H1 (cell line): ENCODE measurements around the gene SUGT1. TPM values are rescaled to one million over a fixed set of nuclear protein-coding genes. Genes with fewer than 3 reads are reported as not detected.

ENCODE experiments used
- CTCF ChIA-PET: fragments of 300-600 bp; sonication (Branson Sonifier 250); formaldehyde crosslinking; loops from one replicate; lab custom pipeline; 2021; ENCODE audit not compliant: partially characterized antibody; lab: Charles Lee
- POLR2A ChIA-PET: fragments of 300-600 bp; sonication (Branson Sonifier 250); formaldehyde crosslinking; loops from one replicate; lab custom pipeline; 2021; ENCODE audit warnings: inconsistent platforms; ENCODE audit not compliant: partially characterized antibody; lab: Charles Lee
- DNase-seq, 2 experiments: peaks; one replicate each; pipeline versions ENCODE4 v3.0.0 to v3.0.0-alpha.2; 2010 to 2022; ENCODE audit warnings: low spot score in 2 of 2, low read depth in 1 of 2, mixed read lengths in 1 of 2
- FAIRE-seq: peaks from 2 replicates; lab custom pipeline; 2011; peaks lifted over from hg19 to GRCh38; lab: Jason Lieb, UNC
- H2AFZ ChIP-seq: 2 replicates; pipeline ENCODE4 v1.8.1; 2012; ENCODE audit warnings: low read length, inconsistent platforms
- H2AK5ac ChIP-seq: 2 replicates; pipeline ENCODE4 v1.6.1; 2013; ENCODE audit warnings: low read depth, low read length
- H2BK120ac ChIP-seq: replicated peaks from 2 replicates; pipeline ENCODE3; 2013; ENCODE audit warnings: low read depth, low read length, inconsistent platforms
- H2BK12ac ChIP-seq: 2 replicates; pipeline ENCODE4 v1.6.1; 2013; ENCODE audit warnings: low read depth, low read length
- H2BK15ac ChIP-seq: 2 replicates; pipeline ENCODE4 v1.6.1; 2013; ENCODE audit warnings: low read length
- H2BK20ac ChIP-seq: 2 replicates; pipeline ENCODE4 v1.6.1; 2013; ENCODE audit warnings: low read length
- H2BK5ac ChIP-seq: 2 replicates; pipeline ENCODE4 v1.6.1; 2013; ENCODE audit warnings: low read depth, low read length
- H3K14ac ChIP-seq: 2 replicates; pipeline ENCODE4 v1.6.1; 2013; ENCODE audit warnings: inconsistent platforms; ENCODE audit not compliant: insufficient read length
- H3K18ac ChIP-seq: 2 replicates; pipeline ENCODE4 v1.6.1; 2013; ENCODE audit warnings: low read length; ENCODE audit errors: extremely low read depth
- H3K23ac ChIP-seq: 2 replicates; pipeline ENCODE4 v1.6.1; 2013; ENCODE audit warnings: inconsistent platforms; ENCODE audit not compliant: insufficient read length
- H3K23me2 ChIP-seq: 2 replicates; pipeline ENCODE4 v1.6.1; 2013; ENCODE audit warnings: low read depth, low read length
- H3K27ac ChIP-seq: 2 replicates; pipeline ENCODE4 v1.6.1; 2011; ENCODE audit warnings: low read depth, low read length, inconsistent platforms
- H3K27me3 ChIP-seq, 4 experiments: replicated peaks in 1 of 4; 1 replicate in 1 of 4; 2 replicates in 3 of 4; pipeline versions ENCODE4 v1.6.1 to v1.8.1; 2011 to 2013; ENCODE audit warnings: low read length in 3 of 4, mild to moderate bottlenecking in 3 of 4, inconsistent platforms in 2 of 4, mixed read lengths in 2 of 4, moderate library complexity in 1 of 4; ENCODE audit not compliant: control insufficient read depth in 3 of 4, insufficient read depth in 3 of 4; ENCODE audit errors: extremely low read depth in 1 of 4
- H3K36me3 ChIP-seq, 4 experiments: 2 replicates each; pipeline versions ENCODE4 v1.6.1 to v1.8.1; 2011 to 2013; ENCODE audit warnings: mild to moderate bottlenecking in 4 of 4, low read length in 3 of 4, moderate library complexity in 2 of 4, control low read depth in 1 of 4, inconsistent platforms in 1 of 4; ENCODE audit not compliant: insufficient read depth in 4 of 4, control insufficient read depth in 2 of 4
- H3K4ac ChIP-seq: replicated peaks from 2 replicates; pipeline ENCODE3; 2013; ENCODE audit warnings: low read length, low read depth, mixed read lengths, inconsistent platforms; ENCODE audit not compliant: insufficient read length
- H3K4me1 ChIP-seq, 4 experiments: replicated peaks in 1 of 4; 1 replicate in 1 of 4; 2 replicates in 3 of 4; pipeline versions ENCODE4 v1.6.1 to v1.8.1; 2011 to 2013; ENCODE audit warnings: low read length in 3 of 4, inconsistent platforms in 2 of 4, mixed read lengths in 1 of 4; ENCODE audit not compliant: insufficient read depth in 4 of 4, control insufficient read depth in 3 of 4
- H3K4me2 ChIP-seq, 2 experiments: 2 replicates each; pipeline versions ENCODE4 v1.6.1 to v1.8.1; 2011 to 2013; ENCODE audit warnings: low read depth in 2 of 2, low read length in 2 of 2, control low read depth in 1 of 2, inconsistent platforms in 1 of 2, mild to moderate bottlenecking in 1 of 2; ENCODE audit not compliant: insufficient read depth in 1 of 2
- H3K4me3 ChIP-seq, 4 experiments: fragments of 200-600, 300-600 bp in 1 of 4; sonication (generic), shearing (Covaris generic), sonication (Bioruptor Twin) in 1 of 4; 2 replicates each; pipeline versions ENCODE4 v1.5.1 to v1.8.1; 2011 to 2016; ENCODE audit warnings: low read length in 4 of 4, low read depth in 3 of 4, control low read depth in 2 of 4, inconsistent platforms in 2 of 4, mild to moderate bottlenecking in 2 of 4, mixed read lengths in 1 of 4, moderate library complexity in 1 of 4; ENCODE audit not compliant: insufficient read depth in 2 of 4; ENCODE audit errors: extremely low read depth in 1 of 4
- H3K56ac ChIP-seq: replicated peaks from 2 replicates; pipeline ENCODE3; 2013; ENCODE audit warnings: low read depth, mild to moderate bottlenecking, mixed read lengths, low read length, inconsistent platforms; ENCODE audit not compliant: insufficient read length
- H3K79me1 ChIP-seq: 2 replicates; pipeline ENCODE4 v1.6.1; 2013; ENCODE audit warnings: low read depth, low read length, control low read depth
- H3K79me2 ChIP-seq, 2 experiments: 2 replicates each; pipeline versions ENCODE4 v1.6.1 to v1.8.1; 2012 to 2013; ENCODE audit warnings: low read length in 2 of 2, mild to moderate bottlenecking in 2 of 2, inconsistent platforms in 1 of 2; ENCODE audit not compliant: insufficient read depth in 2 of 2, control insufficient read depth in 1 of 2
- H3K9ac ChIP-seq, 4 experiments: replicated peaks in 1 of 4; 1 replicate in 1 of 4; 2 replicates in 3 of 4; pipeline versions ENCODE4 v1.6.1 to v1.8.1; 2011 to 2013; ENCODE audit warnings: low read depth in 3 of 4, low read length in 3 of 4, control low read depth in 2 of 4, mild to moderate bottlenecking in 2 of 4, moderate library complexity in 2 of 4, inconsistent platforms in 1 of 4; ENCODE audit errors: extremely low read depth in 1 of 4
- H3K9me3 ChIP-seq, 2 experiments: 2 replicates each; pipeline versions ENCODE4 v1.6.1 to v1.8.1; 2012 to 2013; ENCODE audit warnings: mild to moderate bottlenecking in 2 of 2, moderate library complexity in 2 of 2, control low read depth in 1 of 2, inconsistent platforms in 1 of 2, low read depth in 1 of 2, low read length in 1 of 2, mixed read lengths in 1 of 2; ENCODE audit not compliant: insufficient read depth in 2 of 2
- H4K20me1 ChIP-seq, 2 experiments: replicated peaks in 1 of 2; 2 replicates each; pipeline versions ENCODE3 to v1.8.1; 2011 to 2013; ENCODE audit warnings: inconsistent platforms in 2 of 2, low read length in 2 of 2, mild to moderate bottlenecking in 1 of 2; ENCODE audit not compliant: insufficient read depth in 2 of 2, control insufficient read depth in 1 of 2
- H4K5ac ChIP-seq: 2 replicates; pipeline ENCODE4 v1.6.1; 2013; ENCODE audit warnings: low read length, low read depth, mixed read lengths, inconsistent platforms; ENCODE audit not compliant: insufficient read length
- H4K8ac ChIP-seq: 2 replicates; pipeline ENCODE4 v1.8.0; 2013; ENCODE audit warnings: mild to moderate bottlenecking, moderate library complexity, low read length, inconsistent platforms; ENCODE audit not compliant: insufficient read depth; ENCODE audit errors: extremely low read depth
- H4K91ac ChIP-seq: replicated peaks from 2 replicates; pipeline ENCODE3; 2013; ENCODE audit warnings: low read length, mixed read lengths, inconsistent platforms; ENCODE audit not compliant: insufficient read length
- RAD21 ChIP-seq, 2 experiments: IDR thresholded peaks in 1 of 2; conservative IDR thresholded peaks in 1 of 2; 2 replicates each; pipeline ENCODE4 v1.6.1; 2011; ENCODE audit warnings: low read depth in 2 of 2, low read length in 2 of 2, improper control_type of control experiment in 1 of 2, inconsistent platforms in 1 of 2, mild to moderate bottlenecking in 1 of 2, moderate library complexity in 1 of 2
- polyA plus RNA-seq, 7 experiments: library from polyadenylated mRNA; depleted of rRNA in 3 of 7; stranded (reverse) in 5 of 7; unstranded in 2 of 7; fragments of >200 nt in 5 of 7; fragments of 200-250 nt in 2 of 7; gene quantifications; 1 replicate in 5 of 7; 2 replicates in 1 of 7; 4 replicates in 1 of 7; pipeline versions ENCODE4 v1.2.1 to v1.2.3, GENCODE V29; 2011 to 2013; ENCODE audit warnings: missing spikeins in 2 of 7, mixed read lengths in 2 of 7
- total RNA-seq: library from RNA; stranded (reverse); fragmentation: NEBNext Ultra II Directional; extraction: Animal tissue kit (Norgen Biotek cat#: 25700); gene quantifications from 2 replicates; pipeline ENCODE4 v1.2.1, GENCODE V29; 2021
- TF ChIP-seq, protein P1 (sequence below): IDR thresholded peaks from 2 replicates; pipeline ENCODE4 v1.6.1; 2011; ENCODE audit warnings: low read depth, mild to moderate bottlenecking, low read length; ENCODE audit not compliant: insufficient read depth
- TF ChIP-seq, protein P2 (sequence below), 3 experiments: IDR thresholded peaks; 1 replicate in 2 of 3; 2 replicates in 1 of 3; pipeline versions ENCODE4 v1.5.1 to v1.6.1; 2011; ENCODE audit warnings: low read length in 3 of 3, mild to moderate bottlenecking in 3 of 3, inconsistent platforms in 2 of 3, low read depth in 1 of 3, moderate library complexity in 1 of 3; ENCODE audit not compliant: insufficient read depth in 1 of 3; ENCODE audit errors: control extremely low read depth in 1 of 3

The SUGT1 gene
- total and polyA plus RNA-seq, 2 of the 8 experiments (the other 6 are each of a cell fraction or from before 2014, with no cell fraction given): 21.0 to 99.4 TPM

- POLR2A ChIA-PET: interaction anchor here (0.6 to 4.9 kb wide), 10 partner anchors 11 to 149 kb away, joined by 3 to 31 read pairs (median 4); partner anchors contain the start of gene SUGT1
- Histone ChIP-seq H3K23me2 (no peaks in the 10 kb centered on the region), H2BK5ac (no peak overlapping the region), H3K14ac (no peak overlapping the region), H3K9me3 (no peaks in the 10 kb centered on the region), H3K4me3 (no peak overlapping the region), H4K5ac (no peak overlapping the region), H3K56ac (no peak overlapping the region), H2BK15ac (no peak overlapping the region), H2AK5ac (no peak overlapping the region), H4K20me1 (no peaks in the 10 kb centered on the region), H3K79me1 (no peaks in the 10 kb centered on the region), H3K9ac (no peak overlapping the region), H3K27ac (no peak overlapping the region), H3K18ac (no peak overlapping the region), H3K4me1 (no peaks in the 10 kb centered on the region), H3K27me3 (no peaks in the 10 kb centered on the region), H2BK12ac (no peak overlapping the region), H4K8ac (no peak overlapping the region), H2BK120ac (no peak overlapping the region), H2AFZ (no peak overlapping the region), H3K23ac (no peak overlapping the region), H3K79me2 (no peaks in the 10 kb centered on the region; a peak in 1 of 4 replicates), H3K4me2 (no peak overlapping the region), H2BK20ac (no peak overlapping the region), H3K4ac (no peak overlapping the region), H4K91ac (no peak overlapping the region)
- FAIRE-seq (no peak), DNase-seq (no peak)
- CTCF ChIA-PET: interaction anchor here (0.6 to 5.0 kb wide), 58 partner anchors 9 to 1046 kb away, joined by 3 to 75 read pairs (median 4); partner anchors contain the start of genes PCDH8 and SUGT1
- TF ChIP-seq, protein P1, sequence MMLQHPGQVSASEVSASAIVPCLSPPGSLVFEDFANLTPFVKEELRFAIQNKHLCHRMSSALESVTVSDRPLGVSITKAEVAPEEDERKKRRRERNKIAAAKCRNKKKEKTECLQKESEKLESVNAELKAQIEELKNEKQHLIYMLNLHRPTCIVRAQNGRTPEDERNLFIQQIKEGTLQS: no peak
- TF ChIP-seq, protein P2, sequence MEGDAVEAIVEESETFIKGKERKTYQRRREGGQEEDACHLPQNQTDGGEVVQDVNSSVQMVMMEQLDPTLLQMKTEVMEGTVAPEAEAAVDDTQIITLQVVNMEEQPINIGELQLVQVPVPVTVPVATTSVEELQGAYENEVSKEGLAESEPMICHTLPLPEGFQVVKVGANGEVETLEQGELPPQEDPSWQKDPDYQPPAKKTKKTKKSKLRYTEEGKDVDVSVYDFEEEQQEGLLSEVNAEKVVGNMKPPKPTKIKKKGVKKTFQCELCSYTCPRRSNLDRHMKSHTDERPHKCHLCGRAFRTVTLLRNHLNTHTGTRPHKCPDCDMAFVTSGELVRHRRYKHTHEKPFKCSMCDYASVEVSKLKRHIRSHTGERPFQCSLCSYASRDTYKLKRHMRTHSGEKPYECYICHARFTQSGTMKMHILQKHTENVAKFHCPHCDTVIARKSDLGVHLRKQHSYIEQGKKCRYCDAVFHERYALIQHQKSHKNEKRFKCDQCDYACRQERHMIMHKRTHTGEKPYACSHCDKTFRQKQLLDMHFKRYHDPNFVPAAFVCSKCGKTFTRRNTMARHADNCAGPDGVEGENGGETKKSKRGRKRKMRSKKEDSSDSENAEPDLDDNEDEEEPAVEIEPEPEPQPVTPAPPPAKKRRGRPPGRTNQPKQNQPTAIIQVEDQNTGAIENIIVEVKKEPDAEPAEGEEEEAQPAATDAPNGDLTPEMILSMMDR (IDR thresholded peaks at IDR 0.05; ENCODE audit: control extremely low read depth in 1 of 3, insufficient read depth in 1 of 3, low read depth in 1 of 3, low read length in 3 of 3): peak in 2 of 3 experiments; percentile 23 to 37; a peak in 2 of 4 replicates
- TF ChIP-seq RAD21 (IDR thresholded peaks at IDR 0.05 in 1 of 2, conservative IDR thresholded peaks at IDR 0.05 in 1 of 2; ENCODE audit: low read depth in 2 of 2, low read length in 2 of 2): peak in 1 of 2 experiments; percentile 54; a peak in 3 of 4 replicates
- TF ChIP-seq, all 59 proteins: peak for 2
- H3K36me3 ChIP-seq: peaks cover 0 to 80% (median 21%) of the 10 kb centered on the region in 4 experiments; a peak in 7 of 8 replicates
Measured at GRCh38 chr13:52665325-52665724, 12.7 kb downstream of the SUGT1 start.
